NOMO-1 treated with DMSO at 0.1 percent for 48 hours (cell line): ENCODE results near the gene FAT4.

Experiments
- DNase-seq: peaks from one replicate; lab custom pipeline; 2025; ENCODE audit not compliant: unreplicated experiment; lab: John Stamatoyannopoulos, UW

The FAT4 gene

GRCh38 chr4:125314676-125315575, at the start of gene FAT4:
TSS of gene FAT4 (plus strand) at chr4:125314955. CDS start at chr4:125316412, 1,457 bp downstream.
- peak; percentile 54 for DNase-seq

GRCh38 chr4:125265846-125266245, 48.9 kb upstream of the FAT4 start:
- DNase-seq = no peak

GRCh38 chr4:125266901-125267604, 47.7 kb upstream of the FAT4 start:
- no peak for DNase-seq

- no peak for DNase-seq
Measured at GRCh38 chr4:125267630-125268029, 47.1 kb upstream of the FAT4 start.

GRCh38 chr4:125268068-125268755, 46.5 kb upstream of the FAT4 start:
- DNase-seq = no peak

- DNase-seq = no peak
Measured at GRCh38 chr4:125276811-125277210, 37.9 kb upstream of the FAT4 start.

- DNase-seq = no peak
Measured at GRCh38 chr4:125277790-125278189, 37.0 kb upstream of the FAT4 start.

- DNase-seq = no peak
Measured at GRCh38 chr4:125280892-125281403, 33.8 kb upstream of the FAT4 start.

- peak; percentile 35 for DNase-seq
Measured at GRCh38 chr4:125283707-125284279, 31.0 kb upstream of the FAT4 start.

GRCh38 chr4:125297116-125297515, 17.6 kb upstream of the FAT4 start:
- no peak for DNase-seq

GRCh38 chr4:125303058-125303457, 11.7 kb upstream of the FAT4 start:
- no peak for DNase-seq

GRCh38 chr4:125303821-125304220, 10.9 kb upstream of the FAT4 start:
- DNase-seq = no peak

GRCh38 chr4:125306112-125306511, 8.6 kb upstream of the FAT4 start:
- DNase-seq = no peak

- no peak for DNase-seq
Measured at GRCh38 chr4:125306533-125306932, 8.2 kb upstream of the FAT4 start.

- DNase-seq = no peak
Measured at GRCh38 chr4:125311503-125311902, 3.3 kb upstream of the FAT4 start.

- DNase-seq = peak; percentile 70
Measured at GRCh38 chr4:125313497-125313896, 1.3 kb upstream of the FAT4 start.

GRCh38 chr4:125313989-125314667, 627 bp upstream of the FAT4 start:
- no peak for DNase-seq

- DNase-seq = no peak
Measured at GRCh38 chr4:125315576-125316400, 1.0 kb downstream of the FAT4 start.

- DNase-seq = no peak
Measured at GRCh38 chr4:125316401-125316790, 1.6 kb downstream of the FAT4 start.
